NCI-H460 (cell line): ENCODE measurements around the gene RASSF4. TPM values are rescaled to one million over a fixed set of nuclear protein-coding genes. Genes with fewer than 3 reads are reported as not detected.
A peak's percentile ranks its signal among the peaks of the same experiment; 100 is the strongest.

Experiments used
- DNase-seq: peaks from one replicate; pipeline ENCODE4 v3.0.0-alpha.2; 2016; ENCODE audit warnings: low read depth; ENCODE audit errors: extremely low read depth
- total RNA-seq: library from RNA; depleted of rRNA; stranded (reverse); fragments of >200 nt; shearing (Covaris generic); gene quantifications from 2 replicates; pipeline ENCODE4 v1.2.3, GENCODE V29; 2014

RASSF4 gene
- total RNA-seq, 1 experiment from 2014 or later, result 0.94 TPM

DNA sequence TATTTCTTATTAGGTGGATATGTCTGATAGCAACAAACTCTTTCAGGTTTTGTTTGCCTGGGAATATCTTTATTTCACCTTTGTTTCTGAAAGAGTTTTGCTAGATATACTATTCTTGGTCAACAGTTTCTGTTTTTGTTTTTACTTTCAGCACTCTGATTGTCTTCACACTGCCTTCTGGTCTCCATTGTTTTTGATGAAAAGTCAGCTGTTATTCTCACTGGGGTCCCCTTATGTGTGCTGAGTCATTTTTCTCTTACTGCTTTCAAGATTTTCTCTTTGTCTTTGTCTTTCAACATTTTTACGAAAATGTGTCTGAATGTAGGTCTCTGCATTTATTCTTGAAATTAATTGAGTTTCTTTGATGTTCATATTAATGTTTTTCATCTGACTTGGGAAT, 15.2 kb upstream of the RASSF4 start:
- DNase-seq, result no peak

DNA sequence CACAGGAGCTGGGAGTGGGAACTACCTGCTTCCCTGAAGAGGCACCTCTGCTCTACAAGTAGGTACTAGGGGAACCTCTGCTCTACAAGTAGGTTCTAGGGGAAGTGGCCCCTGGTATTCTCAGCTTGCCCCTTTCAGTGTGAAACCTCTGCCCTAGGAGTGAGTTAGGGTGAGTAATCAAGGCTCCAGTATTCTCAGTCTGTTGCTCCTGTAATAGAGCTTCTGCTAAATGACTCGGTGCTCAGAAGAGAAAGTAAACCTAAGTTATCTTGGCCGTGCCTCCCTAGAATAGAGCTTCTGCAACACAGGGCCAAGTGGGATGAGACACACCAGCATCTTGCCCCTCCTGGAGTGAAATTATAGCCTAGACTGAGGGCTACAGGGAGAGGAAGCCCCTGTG, 13.4 kb upstream of the RASSF4 start:
- DNase-seq, result no peak

DNA sequence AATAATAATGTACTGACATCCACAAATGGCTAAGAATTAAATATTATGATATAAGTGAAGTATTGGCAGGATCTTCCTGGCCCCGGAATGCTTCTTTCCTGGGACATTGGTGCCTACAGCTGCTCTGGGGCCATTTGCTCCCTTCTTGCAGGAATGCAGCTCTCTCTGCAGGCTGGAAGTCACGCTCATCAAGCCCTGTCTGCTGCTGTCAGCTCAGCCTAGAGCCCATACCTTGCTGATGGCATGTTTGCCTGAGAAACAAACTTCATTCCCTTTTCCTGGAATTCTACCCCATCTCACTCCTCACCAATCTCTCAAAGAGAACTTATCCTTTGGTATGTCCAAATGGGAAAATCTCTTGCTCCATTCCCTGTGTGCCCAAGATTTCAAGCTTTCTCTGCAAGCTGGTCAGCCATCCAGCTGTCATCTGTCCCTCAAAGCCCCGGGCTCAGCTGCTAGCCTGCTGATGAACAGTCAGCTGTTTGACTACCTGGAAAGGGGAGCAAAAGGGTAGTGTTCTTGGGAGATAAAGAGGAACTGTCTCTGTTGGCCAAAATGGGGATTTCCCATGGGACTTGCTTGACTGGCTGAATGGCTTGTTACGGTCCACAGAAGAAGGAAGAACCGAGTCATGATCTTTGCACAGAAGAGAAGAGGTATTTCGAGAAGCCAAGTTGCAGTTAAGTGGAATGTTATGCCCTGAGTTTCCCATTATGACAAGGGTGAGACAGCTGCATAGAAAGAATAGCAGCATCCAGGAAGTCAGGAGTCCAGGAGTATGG, 12.0 kb upstream of the RASSF4 start:
- DNase-seq, result no peak

DNA sequence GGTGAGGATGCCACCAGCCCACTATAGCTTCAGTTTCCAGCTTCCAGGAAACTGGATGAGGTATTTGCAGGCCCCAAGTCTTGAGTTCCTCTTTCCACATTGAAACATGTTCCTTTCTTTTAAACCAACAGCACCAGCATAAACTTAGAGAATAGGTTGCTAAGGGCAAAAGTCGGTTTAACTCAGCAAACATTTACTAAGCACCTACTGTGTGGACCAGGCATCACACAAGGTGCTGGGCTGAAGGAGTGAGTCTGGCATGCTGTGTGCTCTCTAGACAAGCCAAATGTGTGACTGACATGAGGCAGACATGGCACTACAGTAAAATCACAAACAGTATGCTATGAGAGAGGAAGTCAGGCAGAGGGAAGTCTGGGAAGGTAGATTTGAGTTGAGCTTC, 11.0 kb upstream of the RASSF4 start:
- no peak for DNase-seq

DNA sequence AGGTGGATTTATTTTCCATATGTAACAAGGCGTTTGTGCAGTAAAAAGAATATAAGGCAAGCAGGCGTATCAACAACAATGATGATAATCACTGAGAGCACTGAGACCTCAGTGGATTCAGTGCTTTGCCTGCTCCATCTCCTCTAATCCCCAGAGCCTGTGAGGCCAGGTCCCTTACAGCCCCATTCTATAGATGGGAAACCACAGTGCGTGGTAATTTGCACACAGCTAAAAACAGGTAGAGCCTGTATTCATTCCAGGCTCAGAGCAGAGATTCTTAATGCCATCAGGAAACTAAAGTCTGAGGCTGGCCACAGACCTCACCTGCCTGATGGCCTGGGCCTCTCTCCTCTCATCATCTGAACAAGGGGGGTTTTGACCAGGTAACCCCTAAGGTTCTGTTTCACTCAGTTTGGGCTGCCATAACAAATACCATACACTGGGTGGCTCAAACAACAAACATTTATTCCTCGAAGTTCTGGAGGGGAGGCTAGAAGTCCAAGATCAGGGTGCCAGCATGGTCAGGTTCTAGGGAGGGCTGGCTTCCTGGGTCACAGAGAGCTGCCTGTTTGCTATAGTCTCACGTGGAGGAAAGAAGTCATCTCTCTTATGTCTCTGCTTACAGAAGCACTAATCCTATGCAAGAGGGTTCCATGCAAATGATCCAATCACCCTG, 10.3 kb upstream of the RASSF4 start:
- no peak for DNase-seq

DNA sequence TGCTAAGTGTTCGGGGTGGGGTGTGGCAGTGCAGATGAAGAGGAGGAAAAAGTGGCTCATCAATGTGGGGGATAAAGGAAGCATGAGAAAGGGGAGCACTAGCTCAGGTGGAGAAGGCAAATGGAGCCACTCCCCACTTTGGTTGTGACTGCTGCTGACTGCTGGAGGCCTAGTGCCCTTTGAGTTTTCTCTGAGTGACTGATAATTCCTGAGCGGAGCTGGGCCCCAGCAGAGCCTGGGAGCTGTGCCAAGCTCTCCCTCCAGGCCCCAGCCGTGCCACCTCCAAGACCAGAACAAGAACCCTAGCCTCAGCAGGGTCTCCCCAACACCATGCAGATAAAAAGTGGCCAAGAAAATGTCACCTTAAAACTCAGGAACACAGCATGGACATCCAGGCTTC, 9.7 kb upstream of the RASSF4 start:
- DNase-seq, result no peak

DNA sequence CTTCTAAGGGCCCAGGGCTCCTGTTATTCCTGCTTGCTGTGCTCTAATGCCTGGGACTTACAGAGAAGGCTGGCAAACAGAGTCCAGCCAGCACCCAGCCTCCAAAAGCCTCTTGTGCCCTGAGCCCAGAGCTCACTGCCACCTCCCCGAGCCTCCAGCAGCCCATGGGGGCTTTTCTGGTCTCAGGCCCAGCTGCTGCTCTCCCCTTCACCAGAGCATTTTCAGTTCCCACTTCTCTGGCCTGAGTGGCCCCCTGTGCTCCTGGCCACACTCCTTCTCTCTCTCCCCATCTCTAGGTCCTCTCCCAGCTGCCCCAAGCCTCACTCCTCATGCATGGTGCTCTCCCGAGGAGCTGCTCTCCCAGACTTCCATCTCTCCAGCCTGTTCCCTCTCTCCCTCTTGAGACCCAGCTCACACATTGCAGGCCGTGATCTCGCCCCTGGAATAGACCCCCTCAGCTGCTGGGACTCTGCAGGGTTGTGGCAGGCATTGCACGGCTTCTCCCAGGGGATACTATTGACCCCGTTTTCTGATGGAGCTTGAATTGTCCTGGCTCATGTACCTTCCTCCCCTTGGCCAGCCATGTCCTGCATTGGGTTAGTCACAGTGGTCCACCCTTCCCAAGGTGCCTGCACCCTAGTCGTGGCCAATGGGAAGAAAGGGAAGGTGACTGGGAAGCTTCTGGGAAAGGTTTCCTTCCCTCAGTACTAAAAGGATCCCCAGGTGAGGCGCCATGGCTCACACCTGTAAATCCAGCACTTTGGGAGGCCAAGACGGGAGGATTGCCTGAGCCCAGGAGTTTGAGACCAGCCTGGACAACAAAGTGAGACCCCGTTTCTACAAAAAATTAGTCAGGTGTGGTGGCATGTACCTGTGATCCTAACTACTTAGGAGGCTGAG, 9.0 kb upstream of the RASSF4 start:
- no peak for DNase-seq

DNA sequence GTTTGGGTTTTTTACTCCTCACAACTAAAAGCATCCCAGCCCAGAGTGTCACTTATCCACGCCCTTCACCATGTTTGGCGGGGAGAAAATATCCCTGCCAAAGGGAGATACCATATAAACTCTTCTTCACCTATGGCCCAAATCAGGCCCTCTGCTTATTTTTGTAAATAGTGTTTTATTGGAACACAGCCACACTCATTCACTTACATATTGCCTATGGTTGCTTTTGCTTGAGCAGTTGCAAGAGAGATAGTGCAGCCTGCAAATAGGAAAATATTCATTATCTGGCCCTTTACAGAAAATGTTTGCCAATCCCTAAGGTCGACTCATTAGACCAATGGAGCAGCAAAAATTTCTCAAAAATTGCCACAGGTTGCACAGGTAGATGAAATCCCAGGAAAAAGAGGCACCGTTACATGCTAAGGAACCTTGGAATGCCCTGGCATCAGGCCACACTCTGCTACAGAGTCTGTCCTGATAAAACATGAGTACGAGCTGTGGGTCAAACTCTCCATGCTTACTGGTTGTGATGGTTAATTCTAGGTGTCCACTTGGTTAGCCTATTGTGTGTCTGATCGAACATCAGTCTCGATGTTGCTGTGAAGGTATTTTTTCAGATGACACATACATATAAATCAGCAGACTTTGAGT, 7.9 kb upstream of the RASSF4 start:
- DNase-seq, result no peak

DNA sequence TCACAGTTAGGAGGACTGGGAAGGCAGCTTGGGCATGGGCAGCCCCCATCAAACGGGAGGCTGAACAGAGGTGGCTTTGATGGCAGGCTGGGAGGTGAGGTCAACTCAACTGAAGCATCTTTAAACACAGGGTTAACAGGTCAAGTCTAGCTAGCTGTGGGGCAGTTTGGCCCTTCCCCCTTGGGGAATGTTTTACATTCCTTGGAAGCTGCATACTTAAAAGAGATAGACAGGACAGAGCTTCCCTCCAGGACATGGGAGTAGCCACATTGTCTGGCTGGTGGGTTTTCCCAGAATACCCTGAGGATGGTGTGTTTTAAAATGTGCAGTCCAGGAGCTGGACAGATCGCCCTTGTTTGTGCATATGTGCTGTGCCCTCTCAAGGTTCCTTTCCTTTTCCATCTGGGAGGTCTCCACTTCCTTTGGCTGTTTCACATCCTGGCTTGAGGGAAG, 6.8 kb upstream of the RASSF4 start:
- no peak for DNase-seq

DNA sequence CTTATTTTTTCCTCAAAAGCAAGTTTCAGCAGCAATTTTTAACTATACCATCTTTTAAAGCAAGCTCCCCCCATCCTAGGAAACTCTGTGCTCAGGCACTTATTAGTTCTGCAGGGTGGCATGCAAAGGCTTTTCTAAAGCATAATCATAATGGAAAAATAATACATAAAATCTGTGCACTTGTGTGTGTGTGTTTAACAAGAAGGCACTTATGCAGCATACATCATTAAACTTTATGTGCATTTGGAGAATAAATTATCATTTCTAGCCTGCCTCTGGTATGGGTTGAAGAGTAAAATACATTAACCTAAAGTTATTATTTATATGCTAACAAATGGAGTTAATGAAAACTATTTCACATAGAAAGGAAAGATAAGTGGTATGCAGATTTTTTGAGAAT, 5.6 kb upstream of the RASSF4 start:
- no peak for DNase-seq

DNA sequence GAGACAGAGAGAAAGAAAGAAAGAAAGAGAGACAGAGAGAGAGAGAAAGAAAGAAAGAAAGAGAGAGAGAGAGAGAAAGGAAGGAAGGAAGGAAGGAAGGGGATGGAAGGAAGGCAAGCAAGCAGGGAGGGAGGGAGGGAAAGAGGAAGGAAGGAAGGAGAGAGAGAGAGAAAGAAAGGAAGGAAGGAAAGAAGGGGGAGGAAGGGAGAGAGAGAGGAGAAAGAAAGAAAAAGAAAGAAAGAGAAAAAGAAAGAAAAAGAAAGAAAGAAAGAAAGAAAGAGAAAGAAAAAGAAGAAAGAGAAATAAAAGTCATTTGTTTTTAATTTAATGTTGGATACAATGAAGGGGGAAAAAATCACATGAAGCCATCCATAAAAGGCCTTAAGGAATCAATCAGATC, 4.6 kb upstream of the RASSF4 start:
- DNase-seq, result no peak

DNA sequence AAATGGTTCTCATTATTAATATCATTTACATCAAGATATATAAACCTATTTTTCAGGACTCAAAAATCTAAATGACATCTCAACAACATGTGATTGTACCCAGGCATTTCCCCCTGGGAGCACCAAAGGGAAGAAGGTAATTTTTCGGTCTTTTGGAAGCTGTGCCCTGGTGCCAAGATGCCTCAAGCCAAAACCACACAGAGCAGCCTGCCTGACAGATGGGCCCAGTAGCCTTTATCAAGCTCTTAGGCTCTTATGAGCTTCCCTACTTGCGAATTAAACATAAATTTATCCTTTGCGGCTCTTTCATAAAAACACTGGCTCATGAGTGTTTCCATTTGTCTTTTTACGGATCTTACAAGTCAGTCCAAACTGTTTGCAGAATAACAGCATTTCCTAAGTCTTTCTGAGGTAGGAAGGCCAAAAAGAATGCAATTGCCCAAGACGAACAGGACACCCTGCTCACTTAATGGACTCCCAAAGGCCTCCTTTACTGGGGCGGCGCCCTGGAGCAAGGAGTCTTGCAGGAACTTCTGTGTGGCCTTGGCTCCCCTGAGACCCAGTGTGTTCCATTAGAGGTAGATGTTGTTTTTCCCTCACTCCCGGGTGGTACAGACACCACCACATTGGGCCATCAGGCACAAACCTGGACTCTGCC, 4.1 kb upstream of the RASSF4 start:
- no peak for DNase-seq

DNA sequence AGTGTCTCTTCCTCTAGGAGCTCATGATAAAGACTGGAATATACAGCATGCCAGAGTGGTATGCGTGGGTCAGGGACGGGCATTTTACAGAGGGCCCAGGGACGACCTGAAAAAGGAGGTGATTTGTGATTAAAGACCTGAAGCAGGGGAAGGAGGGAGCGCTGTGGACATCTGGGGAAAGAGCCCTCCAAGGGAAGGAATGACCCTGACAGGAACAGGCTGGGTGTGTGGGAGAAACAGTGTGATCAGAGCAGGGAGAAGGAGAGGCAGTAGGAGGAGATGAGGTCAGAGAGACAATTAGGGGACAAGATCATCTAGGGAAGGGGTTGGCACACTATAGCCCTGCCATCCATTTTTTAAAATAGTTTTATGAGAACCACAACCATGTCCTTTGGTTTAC, 3.4 kb upstream of the RASSF4 start:
- DNase-seq, result no peak

DNA sequence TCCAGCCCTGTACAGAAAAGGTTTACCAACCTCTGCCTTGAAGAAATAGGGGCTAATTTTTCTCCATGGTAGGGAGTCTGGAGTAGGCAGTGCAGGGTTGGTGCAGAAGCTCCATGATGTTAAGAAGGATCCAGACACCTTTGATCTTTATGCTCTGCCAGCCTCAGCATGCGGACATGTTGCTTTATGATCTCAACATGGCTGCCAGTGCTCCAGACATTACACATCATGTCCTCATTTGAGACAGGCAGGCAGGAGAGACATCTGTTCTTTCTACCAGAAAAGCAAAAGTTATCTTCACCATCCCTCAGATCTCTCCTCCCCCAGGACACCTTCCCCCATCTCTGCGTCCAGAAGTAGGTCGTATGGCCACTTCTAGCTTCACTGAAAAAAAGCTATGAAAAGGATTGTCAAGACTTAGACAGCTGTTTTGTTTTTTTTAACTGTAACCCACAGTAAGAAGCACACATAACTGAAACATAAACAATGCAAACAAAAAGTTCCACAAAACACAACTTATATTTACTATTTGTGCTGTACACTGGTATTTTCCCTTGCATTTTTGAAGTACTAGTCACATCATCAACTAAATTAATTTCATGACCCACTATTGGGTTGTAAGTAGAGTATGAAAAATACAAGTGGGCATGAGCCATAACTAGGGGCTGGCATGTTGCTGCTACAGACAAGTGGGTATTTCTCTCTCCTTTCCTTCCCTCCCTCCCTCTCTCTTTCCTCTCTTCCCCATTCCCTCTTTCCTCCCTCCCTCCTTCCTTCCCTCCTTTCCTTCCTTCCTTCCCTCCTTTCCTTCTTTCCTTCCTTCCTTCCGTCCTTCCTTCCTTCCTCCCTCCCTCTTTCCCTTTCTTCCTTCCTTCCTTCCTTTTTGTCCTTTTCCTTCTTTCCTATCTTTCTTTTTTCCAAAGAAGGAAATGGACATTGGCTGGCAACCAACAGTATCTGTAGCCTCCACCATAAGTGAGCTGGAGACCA, 2.6 kb upstream of the RASSF4 start:
- DNase-seq, result no peak

DNA sequence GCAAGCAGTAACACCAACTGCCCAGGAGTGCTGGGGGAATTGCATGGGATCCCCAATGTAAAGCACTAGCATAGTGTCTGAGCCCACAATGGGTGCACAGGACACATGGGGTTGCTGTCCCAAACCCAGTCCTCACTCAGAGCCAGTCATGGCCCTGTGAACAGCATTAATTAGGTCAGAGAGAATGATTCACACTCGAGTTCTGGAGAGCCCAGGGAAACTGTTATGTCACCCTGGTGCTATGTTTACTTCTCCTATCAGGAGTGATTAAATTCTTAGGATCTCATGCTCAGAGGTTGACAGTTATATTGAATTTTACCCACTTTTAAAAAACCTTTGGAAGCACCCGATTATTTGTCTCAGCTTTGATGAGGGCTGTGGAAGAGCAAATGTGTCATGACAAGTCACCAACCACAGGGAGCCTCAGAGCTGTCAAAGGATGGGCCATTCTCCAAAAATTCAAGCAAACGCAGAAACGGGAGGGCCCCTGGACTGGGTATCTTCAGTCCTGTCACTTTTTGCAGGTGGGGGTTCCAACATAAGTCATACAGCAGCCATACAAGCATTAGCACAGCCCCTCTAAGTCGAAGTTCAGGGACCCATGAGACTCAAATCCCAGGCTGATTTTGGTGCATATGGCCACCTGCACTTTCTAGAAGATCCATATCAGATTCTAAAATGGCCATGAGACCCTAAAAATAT, 1.3 kb upstream of the RASSF4 start:
- DNase-seq, result peak; percentile 17

DNA sequence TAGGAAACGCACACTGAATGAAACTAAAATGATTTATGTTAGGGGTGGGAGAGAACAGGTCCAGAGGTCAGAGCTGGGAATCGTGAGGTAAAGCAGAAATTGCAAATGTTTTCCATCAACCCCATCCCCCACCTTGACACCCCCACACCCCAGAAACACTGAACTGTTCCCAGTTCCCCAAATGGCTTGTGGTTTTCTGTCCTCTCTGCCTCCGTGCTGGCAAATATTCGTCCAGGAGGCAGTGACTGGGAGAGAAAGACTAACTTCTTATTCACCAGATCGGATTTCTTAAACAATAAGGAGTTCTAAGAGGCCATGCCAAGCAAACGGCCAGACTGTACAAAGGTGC, 730 bp upstream of the RASSF4 start:
- DNase-seq, result no peak

DNA sequence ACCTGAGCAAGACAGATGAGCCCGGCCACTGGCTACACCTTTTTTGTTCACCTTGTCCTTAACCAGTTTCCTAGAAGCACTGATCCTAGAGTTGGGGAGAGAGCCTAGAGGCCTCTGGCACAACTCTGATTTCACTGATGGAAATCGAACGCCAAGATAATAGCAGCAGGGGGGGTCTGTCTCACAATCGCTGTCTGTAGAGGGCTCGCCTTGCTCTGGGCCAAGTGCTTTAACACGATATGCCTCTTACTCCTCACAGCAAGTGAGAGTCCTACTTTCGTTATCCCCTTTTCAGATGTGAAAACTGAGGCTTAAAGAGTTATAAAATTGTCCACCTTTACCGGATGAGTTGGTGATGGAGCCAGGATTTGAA, 472 bp downstream of the RASSF4 start:
- no peak for DNase-seq

DNA sequence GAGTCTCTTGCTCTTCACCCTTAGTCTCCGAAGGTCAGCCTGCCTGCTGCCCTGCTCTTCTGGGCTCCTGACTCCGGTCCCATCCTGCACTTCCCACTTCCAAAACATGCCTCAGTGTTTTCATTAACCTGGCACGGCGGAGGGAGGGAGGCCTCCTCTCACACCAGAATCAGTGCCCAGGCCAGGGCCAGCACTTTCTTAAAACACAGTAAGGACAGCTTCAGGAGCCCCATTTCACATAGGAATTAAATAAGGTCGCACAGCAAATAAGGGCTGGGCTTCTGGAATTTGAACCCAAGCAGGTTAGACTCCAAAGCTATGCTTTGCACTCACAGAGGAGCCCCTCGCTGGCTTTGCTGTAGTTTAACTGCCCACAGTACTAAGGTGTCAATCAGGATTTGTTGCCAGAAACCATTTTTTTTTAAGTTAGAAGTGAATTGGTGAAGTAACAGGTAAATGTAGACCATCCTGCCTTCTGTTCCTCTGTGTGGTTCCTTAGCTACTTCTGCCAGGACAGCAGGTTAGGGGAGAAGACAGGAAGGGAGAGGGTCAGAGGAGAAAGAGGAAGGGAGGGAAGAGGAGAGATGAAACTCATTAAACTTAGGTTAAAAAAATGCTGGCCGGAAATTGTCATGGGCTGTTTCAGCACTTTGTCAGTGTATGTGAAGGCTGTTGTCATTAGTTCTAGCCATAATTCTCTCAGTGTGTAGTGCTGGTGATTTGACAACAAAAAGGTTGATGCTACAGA, 1.1 kb downstream of the RASSF4 start:
- DNase-seq, result no peak
